ENCODE results near the gene ANTKMT. TPM values are rescaled to one million over a fixed set of nuclear protein-coding genes. Genes with fewer than 3 reads are reported as not detected.

The ANTKMT gene
- total and polyA plus RNA-seq, 7 experiments from 2014 or later, result 11.9 to 26.8 (median 14.7) TPM

DNA sequence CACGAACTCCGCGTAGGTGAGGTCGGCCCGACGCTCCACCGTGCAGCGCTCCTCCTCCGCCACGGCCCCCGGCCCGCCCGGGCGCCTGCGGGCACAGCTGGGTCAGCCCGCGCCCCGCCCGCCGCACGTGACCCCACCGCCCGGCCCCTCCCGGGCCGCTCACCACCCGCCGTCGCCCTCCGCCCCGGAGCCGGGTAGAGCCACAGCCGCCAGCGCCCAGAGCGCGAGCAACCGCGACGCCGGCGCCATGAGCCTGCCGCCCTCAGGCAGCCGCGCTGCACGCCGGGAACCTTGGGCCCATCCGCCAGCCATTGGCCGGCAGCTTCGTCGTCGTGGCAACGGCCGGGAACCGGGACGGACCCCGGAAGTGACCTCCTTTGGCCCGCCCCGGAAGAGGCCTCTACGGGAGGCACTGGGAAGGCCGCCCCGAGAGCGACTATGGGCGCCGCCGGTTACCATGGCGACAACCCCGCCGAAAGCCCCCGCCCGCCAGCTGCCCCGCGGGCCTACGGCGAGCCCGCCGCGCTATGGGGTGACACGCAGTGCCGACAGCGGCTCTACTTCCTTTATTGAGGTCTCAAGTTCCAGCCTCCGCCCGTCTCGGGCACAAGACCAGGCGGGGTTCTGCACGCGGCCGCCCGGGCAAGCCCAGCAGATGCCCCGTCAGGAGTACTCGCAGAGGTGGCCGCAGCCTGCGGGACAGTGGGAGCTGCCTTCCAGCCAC lies 36.7 kb upstream of the ANTKMT start, which contains the start of gene JMJD8:
TSS of gene JMJD8 (minus strand) at position 264 of the 724 bp plus-strand sequence. CDS start at position 249, 15 bp downstream.
- no peaks in the 10 kb centered on the region for H3K27me3 ChIP-seq (ENCODE audit: control insufficient read depth in 2 of 2, insufficient read depth in 2 of 2, low read length in 2 of 2)
- ChIA-PET CTCF (interaction anchor here (1.2 kb wide), 1 partner anchor 17 kb away, joined by 4 read pairs; no protein-coding TSS in a partner anchor), POLR2A (interaction anchor here (0.8 to 1.4 kb wide), 7 partner anchors 9 to 94 kb away, joined by 3 to 15 read pairs (median 3); partner anchors contain the start of genes RAB40C, RHBDL1 and WDR90)
- no peaks in the 10 kb centered on the region for H3K9me3 ChIP-seq (ENCODE audit: control insufficient read depth in 2 of 3, low read length in 3 of 3)
- H3K4me3 ChIP-seq (ENCODE audit: low read length), result peak within 1 kb of the TSS; percentile 52
- peak within 1 kb of the TSS; percentile 58 to 87 (median 76) for H3K4me3 Mint-ChIP-seq
- peak; percentile 75 for ATAC-seq
- peaks cover 0 to 9% (median 0%) of the 10 kb centered on the region in 5 donors for H3K36me3 Mint-ChIP-seq
- DNase-seq, result peak; percentile 88 to 97 (median 91)
- peak within 1 kb of the TSS in 6 of 9 donors; percentile 38 to 82 (median 58) for H3K27ac Mint-ChIP-seq
- peaks cover 9 to 36% of the 10 kb centered on the region in 2 donors for H3K4me1 ChIP-seq (ENCODE audit: control insufficient read depth in 2 of 2, insufficient read depth in 2 of 2, low read length in 2 of 2)
- H3K4me1 Mint-ChIP-seq, result peaks cover 10 to 31% (median 22%) of the 10 kb centered on the region in 7 donors
- intact Hi-C loops (cut with micrococcal nuclease), result loop anchor here (1.0 to 5.0 kb wide), 9 partner anchors 11 to 738 kb away; partner anchors contain the start of genes METTL26 (in 2 of the 2), RHOT2 (in 2 of the 2), CIAO3 (in 1 of the 2) and FAM234A (in 1 of the 2)
- H3K36me3 ChIP-seq (ENCODE audit: control insufficient read depth in 2 of 3, insufficient read depth in 3 of 3, low read length in 3 of 3), result peaks cover 0 to 49% (median 12%) of the 10 kb centered on the region in 3 experiments
- H3K9me3 Mint-ChIP-seq, result no peaks in the 10 kb centered on the region
- H3K27me3 Mint-ChIP-seq, result no peaks in the 10 kb centered on the region
- H3K27ac ChIP-seq (ENCODE audit: low read depth, low read length), result peak within 1 kb of the TSS; percentile 78

DNA sequence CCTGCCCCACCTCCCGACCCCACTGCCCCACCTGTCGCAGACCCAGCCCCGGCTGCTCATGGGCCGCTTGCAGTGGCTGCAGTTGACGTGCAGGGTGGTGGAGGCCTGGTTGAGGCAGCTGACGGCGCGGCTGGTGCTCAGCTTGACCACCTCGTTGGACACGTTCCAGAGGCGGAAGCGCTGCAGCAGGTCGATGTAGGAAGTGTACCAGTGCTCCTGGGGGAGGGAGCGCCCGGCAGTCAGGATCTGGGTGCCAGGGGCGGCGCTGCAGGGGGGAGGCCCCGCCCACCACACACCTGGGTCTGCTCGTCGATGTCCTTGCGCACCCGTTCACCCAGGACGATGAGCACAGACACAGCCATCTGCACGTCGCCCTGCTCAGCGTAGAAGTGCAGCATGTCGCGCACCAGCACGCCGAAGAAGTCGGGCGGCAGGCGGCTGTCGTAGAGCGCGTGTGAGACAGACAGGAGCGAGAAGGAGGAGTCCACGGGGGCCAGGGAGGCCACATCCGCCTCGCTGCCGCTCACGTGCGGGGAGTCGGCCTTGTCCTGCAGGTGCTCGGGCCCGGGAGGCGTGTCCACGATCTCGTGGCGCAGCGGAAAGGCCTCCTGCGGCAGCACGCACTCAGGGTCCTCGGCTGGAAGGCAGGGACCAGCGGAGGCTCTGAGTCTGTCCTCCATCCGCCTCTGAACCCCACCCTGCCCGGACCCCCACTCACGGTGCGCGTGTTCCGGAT lies 35.8 kb upstream of the ANTKMT start:
- Histone ChIP-seq H3K36me3 (ENCODE audit: control insufficient read depth in 2 of 3, insufficient read depth in 3 of 3, low read length in 3 of 3) (peaks cover 0 to 46% (median 12%) of the 10 kb centered on the region in 3 experiments), H3K4me1 (ENCODE audit: control insufficient read depth in 2 of 2, insufficient read depth in 2 of 2, low read length in 2 of 2) (peaks cover 9 to 42% of the 10 kb centered on the region in 2 donors), H3K27me3 (ENCODE audit: control insufficient read depth in 2 of 2, insufficient read depth in 2 of 2, low read length in 2 of 2) (no peaks in the 10 kb centered on the region), H3K4me3 (ENCODE audit: low read length) (no peak overlapping the region), H3K27ac (ENCODE audit: low read depth, low read length) (peak overlapping the region; percentile 52), H3K9me3 (ENCODE audit: control insufficient read depth in 2 of 3, low read length in 3 of 3) (no peaks in the 10 kb centered on the region)
- peak overlapping the region in 3 of 10 donors; percentile 18 to 57 (median 41) for H3K4me3 Mint-ChIP-seq
- peaks cover 0 to 9% (median 1%) of the 10 kb centered on the region in 5 donors for H3K36me3 Mint-ChIP-seq
- CTCF ChIA-PET, result interaction anchor here (1.2 kb wide), 1 partner anchor 18 kb away, joined by 4 read pairs; no protein-coding TSS in a partner anchor
- H3K27ac Mint-ChIP-seq, result peak overlapping the region in 2 of 9 donors; percentile 25 to 46
- ATAC-seq (no peak), DNase-seq (no peak)
- peaks cover 10 to 35% (median 22%) of the 10 kb centered on the region in 7 donors for H3K4me1 Mint-ChIP-seq
- H3K9me3 Mint-ChIP-seq, result no peaks in the 10 kb centered on the region
- POLR2A ChIA-PET, result interaction anchor here (0.6 to 2.2 kb wide), 5 partner anchors 8 to 22 kb away, joined by 3 to 15 read pairs (median 4); partner anchors contain the start of gene RHBDL1
- H3K27me3 Mint-ChIP-seq, result no peaks in the 10 kb centered on the region
- intact Hi-C loops (cut with micrococcal nuclease), result loop anchor here (1.0 to 5.0 kb wide), 9 partner anchors 10 to 737 kb away; partner anchors contain the start of genes METTL26 (in 2 of the 2), RHOT2 (in 2 of the 2), CIAO3 (in 1 of the 2) and FAM234A (in 1 of the 2)

DNA sequence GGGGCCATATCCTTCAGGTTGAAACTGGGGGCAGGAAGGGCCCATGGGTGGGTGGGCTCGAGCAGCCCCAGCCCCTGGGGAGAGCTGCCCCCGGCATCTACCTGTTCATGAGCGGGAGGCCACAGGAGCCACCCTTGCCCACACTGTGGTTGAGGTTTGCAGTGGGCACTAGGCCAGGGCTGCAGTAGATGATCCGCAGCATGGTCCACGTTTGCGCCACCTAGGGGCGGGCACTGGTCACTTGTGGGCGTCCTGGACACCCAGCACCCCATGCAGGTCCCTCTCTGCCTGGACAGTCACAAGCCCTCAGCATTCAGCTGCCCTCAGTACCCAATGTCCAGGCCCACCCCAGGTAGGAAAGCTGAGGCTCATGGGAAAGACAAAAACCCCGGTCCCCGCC lies 35.0 kb upstream of the ANTKMT start:
- Histone ChIP-seq H3K36me3 (ENCODE audit: control insufficient read depth in 2 of 3, insufficient read depth in 3 of 3, low read length in 3 of 3) (peaks cover 0 to 46% (median 12%) of the 10 kb centered on the region in 3 experiments), H3K9me3 (ENCODE audit: control insufficient read depth in 2 of 3, low read length in 3 of 3) (no peaks in the 10 kb centered on the region), H3K27ac (ENCODE audit: low read depth, low read length) (no peak overlapping the region), H3K27me3 (ENCODE audit: control insufficient read depth in 2 of 2, insufficient read depth in 2 of 2, low read length in 2 of 2) (no peaks in the 10 kb centered on the region), H3K4me1 (ENCODE audit: control insufficient read depth in 2 of 2, insufficient read depth in 2 of 2, low read length in 2 of 2) (peaks cover 8 to 41% of the 10 kb centered on the region in 2 donors), H3K4me3 (ENCODE audit: low read length) (no peak overlapping the region)
- H3K4me1 Mint-ChIP-seq, result peaks cover 8 to 40% (median 27%) of the 10 kb centered on the region in 7 donors
- ChIA-PET POLR2A (interaction anchor here (1.1 to 2.2 kb wide), 2 partner anchors 10 to 15 kb away, joined by 3 to 10 read pairs; no protein-coding TSS in a partner anchor), CTCF (no interaction called here)
- H3K4me3 Mint-ChIP-seq, result peak overlapping the region in 6 of 10 donors; percentile 25 to 63 (median 48)
- H3K9me3 Mint-ChIP-seq, result no peaks in the 10 kb centered on the region
- ATAC-seq (no peak), DNase-seq (no peak)
- H3K36me3 Mint-ChIP-seq, result peaks cover 0 to 9% (median 4%) of the 10 kb centered on the region in 5 donors
- intact Hi-C loops (cut with micrococcal nuclease), result loop anchor here (2.0 kb wide), 3 partner anchors 17 to 623 kb away; partner anchors contain the start of genes CIAO3 (in 1 of the 2), RHOT2 (in 1 of the 2) and UBE2I (in 1 of the 2)
- no peaks in the 10 kb centered on the region for H3K27me3 Mint-ChIP-seq
- peak overlapping the region in 1 of 9 donors; percentile 52 for H3K27ac Mint-ChIP-seq

DNA sequence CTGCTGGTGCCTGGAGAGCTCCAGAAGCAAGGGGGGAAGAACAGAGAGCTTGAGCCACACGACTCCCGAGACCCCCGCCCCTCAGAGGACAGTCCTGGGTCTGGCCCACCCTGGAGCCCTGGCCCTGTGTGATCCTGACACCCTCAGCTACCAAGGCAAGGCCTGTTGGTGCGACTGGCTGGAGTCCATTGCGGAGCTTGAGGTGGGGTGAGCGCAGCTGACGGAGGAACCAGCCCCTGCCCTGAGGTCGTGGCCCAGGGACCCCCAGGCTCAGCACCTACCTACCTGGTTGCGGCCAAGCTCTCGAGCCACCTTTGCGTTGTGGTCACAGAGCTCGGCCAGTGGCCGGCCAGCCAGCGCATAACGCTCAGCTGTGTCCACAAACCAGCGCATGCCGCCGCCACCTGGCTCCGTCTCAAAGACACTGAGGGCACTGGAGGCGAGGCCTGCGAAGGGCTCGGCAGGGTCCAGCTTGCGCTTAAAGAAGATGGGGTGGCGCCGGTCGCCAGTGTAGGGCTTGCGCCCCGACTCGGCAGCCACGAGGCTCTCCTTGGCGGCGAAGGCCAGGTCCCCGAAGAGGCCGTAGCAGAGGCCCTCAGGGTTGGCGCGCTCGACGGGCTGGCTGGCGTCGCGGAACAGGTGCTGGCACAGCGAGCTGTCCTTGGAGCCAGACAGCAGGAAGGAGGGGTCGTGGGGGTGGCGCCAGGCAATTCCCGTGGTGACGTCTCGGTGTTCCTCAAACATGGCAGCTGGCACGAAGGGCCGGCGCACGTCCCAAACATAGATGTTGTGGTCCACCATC lies 34.3 kb upstream of the ANTKMT start:
- Histone ChIP-seq H3K4me1 (ENCODE audit: control insufficient read depth in 2 of 2, insufficient read depth in 2 of 2, low read length in 2 of 2) (peaks cover 7 to 34% of the 10 kb centered on the region in 2 donors), H3K36me3 (ENCODE audit: control insufficient read depth in 2 of 3, insufficient read depth in 3 of 3, low read length in 3 of 3) (peaks cover 0 to 42% (median 12%) of the 10 kb centered on the region in 3 experiments), H3K4me3 (ENCODE audit: low read length) (no peak overlapping the region), H3K27ac (ENCODE audit: low read depth, low read length) (no peak overlapping the region), H3K9me3 (ENCODE audit: control insufficient read depth in 2 of 3, low read length in 3 of 3) (no peaks in the 10 kb centered on the region), H3K27me3 (ENCODE audit: control insufficient read depth in 2 of 2, insufficient read depth in 2 of 2, low read length in 2 of 2) (no peaks in the 10 kb centered on the region)
- Mint-ChIP-seq H3K27me3 (no peaks in the 10 kb centered on the region), H3K9me3 (peaks cover 0 to 2% (median 0%) of the 10 kb centered on the region in 11 donors), H3K27ac (peak overlapping the region in 2 of 9 donors; percentile 23 to 52), H3K4me1 (peaks cover 5 to 36% (median 26%) of the 10 kb centered on the region in 7 donors), H3K36me3 (peaks cover 0 to 8% (median 4%) of the 10 kb centered on the region in 5 donors), H3K4me3 (peak overlapping the region in 2 of 10 donors; percentile 12 to 63)
- no peak for DNase-seq
- ChIA-PET CTCF (no interaction called here), POLR2A (interaction anchor here (0.6 to 2.2 kb wide), 4 partner anchors 9 to 1829 kb away, joined by 3 to 10 read pairs (median 3); no protein-coding TSS in a partner anchor)
- intact Hi-C loops (cut with micrococcal nuclease), result no loop called here
- ATAC-seq, result no peak

- H3K27ac ChIP-seq (ENCODE audit: low read depth, low read length), result no peak overlapping the region
- Mint-ChIP-seq H3K27ac (no peak overlapping the region), H3K9me3 (peaks cover 0 to 2% (median 0%) of the 10 kb centered on the region in 11 donors), H3K27me3 (peaks cover 0 to 5% (median 0%) of the 10 kb centered on the region in 5 donors), H3K4me3 (peak overlapping the region in 1 of 10 donors; percentile 91), H3K36me3 (peaks cover 0 to 4% (median 2%) of the 10 kb centered on the region in 5 donors), H3K4me1 (peaks cover 7 to 34% (median 23%) of the 10 kb centered on the region in 7 donors)
- no peaks in the 10 kb centered on the region for H3K9me3 ChIP-seq (ENCODE audit: control insufficient read depth in 2 of 3, low read length in 3 of 3)
- no peaks in the 10 kb centered on the region for H3K27me3 ChIP-seq (ENCODE audit: control insufficient read depth in 2 of 2, insufficient read depth in 2 of 2, low read length in 2 of 2)
- DNase-seq (no peak), ATAC-seq (no peak)
- POLR2A ChIA-PET, result interaction anchor here (0.8 to 3.7 kb wide), 4 partner anchors 8 to 33 kb away, joined by 3 to 33 read pairs (median 6); partner anchors contain the start of gene RHOT2
- H3K4me1 ChIP-seq (ENCODE audit: control insufficient read depth in 2 of 2, insufficient read depth in 2 of 2, low read length in 2 of 2), result peaks cover 7 to 32% of the 10 kb centered on the region in 2 donors
- intact Hi-C loops (cut with micrococcal nuclease), result no loop called here
- H3K4me3 ChIP-seq (ENCODE audit: low read length), result no peak overlapping the region
- peaks cover 0 to 33% (median 11%) of the 10 kb centered on the region in 3 experiments for H3K36me3 ChIP-seq (ENCODE audit: control insufficient read depth in 2 of 3, insufficient read depth in 3 of 3, low read length in 3 of 3)
- CTCF ChIA-PET, result no interaction called here
These were observed 33.4 kb upstream of the ANTKMT start for GRCh38 chr16:687499-687898.

Data from naive thymus-derived CD4-positive, alpha-beta T cell (primary cell).